Keratinocyte (primary cell): ENCODE results near the gene SBK2. TPM values are rescaled to one million over a fixed set of nuclear protein-coding genes. Genes with fewer than 3 reads are reported as not detected.

Experiments used
- DNase-seq: peaks from one replicate; pipeline ENCODE4 v3.0.0-alpha.2; 2011; ENCODE audit warnings: low read depth, missing footprints, low spot score
- FAIRE-seq: peaks from 2 replicates; lab custom pipeline; 2011; peaks lifted over from hg19 to GRCh38; lab: Jason Lieb, UNC
- H2AFZ ChIP-seq: 2 replicates; pipeline ENCODE4 v1.6.0; 2012; ENCODE audit warnings: low read length, control low read depth, inconsistent platforms; ENCODE audit not compliant: control insufficient read depth
- H3K27ac ChIP-seq: 2 replicates; pipeline ENCODE4 v1.5.1; 2011; ENCODE audit warnings: low read length; ENCODE audit not compliant: control insufficient read depth, insufficient read depth
- H3K27me3 ChIP-seq: 3 replicates; pipeline ENCODE4 v1.6.0; 2011; ENCODE audit warnings: low read length; ENCODE audit not compliant: control insufficient read depth, insufficient read depth; ENCODE audit errors: extremely low read depth
- H3K36me3 ChIP-seq, 2 experiments: 2 replicates in 1 of 2; 3 replicates in 1 of 2; pipeline ENCODE4 v1.5.1; 2011; ENCODE audit warnings: low read length in 2 of 2, mild to moderate bottlenecking in 1 of 2; ENCODE audit not compliant: control insufficient read depth in 2 of 2, insufficient read depth in 2 of 2; ENCODE audit errors: extremely low read depth in 1 of 2
- H3K4me1 ChIP-seq: 3 replicates; pipeline ENCODE4 v1.5.1; 2011; ENCODE audit warnings: low read length; ENCODE audit not compliant: control insufficient read depth, insufficient read depth; ENCODE audit errors: extremely low read depth
- H3K4me2 ChIP-seq: 3 replicates; pipeline ENCODE4 v1.6.0; 2011; ENCODE audit warnings: low read depth, low read length; ENCODE audit not compliant: control insufficient read depth, insufficient read depth; ENCODE audit errors: extremely low read depth
- H3K4me3 ChIP-seq, 3 experiments: fragments of 200-600 bp in 1 of 3; sonication (generic) in 1 of 3; 2 replicates in 2 of 3; 3 replicates in 1 of 3; pipeline ENCODE4 v1.5.1; 2011 to 2016; ENCODE audit warnings: low read length in 3 of 3, mild to moderate bottlenecking in 3 of 3, control low read depth in 2 of 3, inconsistent platforms in 1 of 3, low read depth in 1 of 3, mixed read lengths in 1 of 3, mixed run types in 1 of 3, moderate library complexity in 1 of 3; ENCODE audit not compliant: control insufficient read depth in 2 of 3, insufficient read depth in 2 of 3; ENCODE audit errors: extremely low read depth in 1 of 3
- H3K79me2 ChIP-seq: 2 replicates; pipeline ENCODE4 v1.6.0; 2012; ENCODE audit warnings: low read length; ENCODE audit not compliant: control insufficient read depth, insufficient read depth
- H3K9ac ChIP-seq: 3 replicates; pipeline ENCODE4 v1.6.0; 2011; ENCODE audit warnings: low read length; ENCODE audit not compliant: control insufficient read depth, insufficient read depth; ENCODE audit errors: extremely low read depth
- H3K9me1 ChIP-seq: 3 replicates; pipeline ENCODE4 v1.6.0; 2011; ENCODE audit warnings: low read length; ENCODE audit not compliant: control insufficient read depth, insufficient read depth; ENCODE audit errors: extremely low read depth
- H3K9me3 ChIP-seq: 2 replicates; pipeline ENCODE4 v1.5.1; 2012; ENCODE audit warnings: low read depth, low read length; ENCODE audit not compliant: control insufficient read depth
- H4K20me1 ChIP-seq: 3 replicates; pipeline ENCODE4 v1.6.0; 2011; ENCODE audit warnings: low read length; ENCODE audit not compliant: control insufficient read depth, insufficient read depth; ENCODE audit errors: extremely low read depth
- CTCF ChIP-seq, 3 experiments: IDR thresholded peaks in 1 of 3; conservative IDR thresholded peaks in 1 of 3; optimal IDR thresholded peaks in 1 of 3; 2 replicates in 2 of 3; 3 replicates in 1 of 3; pipeline versions ENCODE3 to v1.5.1; 2011; ENCODE audit warnings: low read length in 3 of 3, mild to moderate bottlenecking in 3 of 3, moderate library complexity in 2 of 3, control low read depth in 1 of 3, inconsistent platforms in 1 of 3; ENCODE audit not compliant: insufficient read depth in 2 of 3; ENCODE audit errors: extremely low read depth in 1 of 3
- EZH2 ChIP-seq: IDR thresholded peaks from one replicate; pipeline ENCODE4 v1.6.1; 2012; ENCODE audit warnings: inconsistent platforms, mild to moderate bottlenecking, low read length, moderate library complexity
- dilution Hi-C: fragments of 300-500 bp; cut with MboI; formaldehyde crosslinking; loops from one replicate; pipeline ENCODE4 v1.7.0; 2020; ENCODE audit warnings: low sequenced_read_pairs; ENCODE audit not compliant: extremely low pct_ligation_motif_present
- polyA plus RNA-seq, 5 experiments: library from polyadenylated mRNA; depleted of rRNA in 3 of 5; stranded (reverse) in 3 of 5; stranded (forward) in 1 of 5; unstranded in 1 of 5; fragments of >200 nt; gene quantifications; 1 replicate in 1 of 5; 2 replicates in 3 of 5; 3 replicates in 1 of 5; pipeline versions ENCODE4 v1.2.1 to v1.2.3, GENCODE V29; 2011 to 2012; ENCODE audit warnings: missing spikeins in 2 of 5, low read depth in 1 of 5, low replicate concordance in 1 of 5

SBK2 gene
- polyA plus RNA-seq, 1 donor (not counting 4 experiments of a cell fraction or from before 2014, with no cell fraction given): not detected

- H3K4me1 ChIP-seq: no peaks in the 10 kb centered on the region
- TF ChIP-seq EZH2 (no peak), CTCF (optimal IDR thresholded peaks at IDR 0.05 in 1 of 3, IDR thresholded peaks at IDR 0.05 in 1 of 3, conservative IDR thresholded peaks at IDR 0.05 in 1 of 3; ENCODE audit: extremely low read depth in 1 of 3, insufficient read depth in 2 of 3, low read length in 3 of 3) (peak; percentile 81 to 99 (median 97))
- no peaks in the 10 kb centered on the region for H3K9me3 ChIP-seq
- H3K36me3 ChIP-seq: no peaks in the 10 kb centered on the region
- dilution Hi-C loops: no loop called here
- H2AFZ ChIP-seq: peak overlapping the region; percentile 79
- peaks cover 3% of the 10 kb centered on the region for H3K27me3 ChIP-seq
- FAIRE-seq (peak; percentile 51), DNase-seq (peak; percentile 25)
- no peaks in the 10 kb centered on the region for H3K79me2 ChIP-seq
- H3K4me2 ChIP-seq: peak overlapping the region; percentile 71
- H3K4me3 ChIP-seq: peak overlapping the region; percentile 26 to 54 (median 52)
- H3K9ac ChIP-seq: no peak overlapping the region
- H4K20me1 ChIP-seq: no peaks in the 10 kb centered on the region
- no peaks in the 10 kb centered on the region for H3K9me1 ChIP-seq
- H3K27ac ChIP-seq: no peak overlapping the region
Measured at GRCh38 chr19:55503502-55504251, 33.3 kb downstream of the SBK2 start.

GRCh38 chr19:55503157-55503501 lies 33.8 kb downstream of the SBK2 start:
- dilution Hi-C loops: no loop called here
- TF ChIP-seq CTCF (optimal IDR thresholded peaks at IDR 0.05 in 1 of 3, IDR thresholded peaks at IDR 0.05 in 1 of 3, conservative IDR thresholded peaks at IDR 0.05 in 1 of 3; ENCODE audit: extremely low read depth in 1 of 3, insufficient read depth in 2 of 3, low read length in 3 of 3) (no peak), EZH2 (no peak)
- Histone ChIP-seq H3K27ac (no peak overlapping the region), H4K20me1 (no peaks in the 10 kb centered on the region), H3K4me1 (no peaks in the 10 kb centered on the region), H3K4me3 (no peak overlapping the region), H3K79me2 (no peaks in the 10 kb centered on the region), H3K9me1 (no peaks in the 10 kb centered on the region), H3K9me3 (no peaks in the 10 kb centered on the region), H2AFZ (no peak overlapping the region), H3K9ac (no peak overlapping the region), H3K27me3 (peaks cover 8% of the 10 kb centered on the region), H3K36me3 (no peaks in the 10 kb centered on the region), H3K4me2 (no peak overlapping the region)
- DNase-seq (no peak), FAIRE-seq (no peak)
